ENCODE measurements around the gene RBBP8.

GRCh38 chr18:22980394-22980793 is 47.3 kb downstream of the RBBP8 start:
- TF ChIP-seq POLR2A (IDR thresholded peaks at IDR 0.05; ENCODE audit: low read depth, low read length) (no peak), POLR2AphosphoS5 (IDR thresholded peaks at IDR 0.05; ENCODE audit: low read depth, low read length) (no peak), SPI1 (IDR thresholded peaks at IDR 0.05; ENCODE audit: low read depth, low read length) (no peak), POU2F2 (IDR thresholded peaks at IDR 0.05; ENCODE audit: low read depth, low read length) (no peak), TAF1 (IDR thresholded peaks at IDR 0.05; ENCODE audit: low read depth, low read length) (no peak), PAX5 (IDR thresholded peaks at IDR 0.05; ENCODE audit: insufficient read depth, low read length, severe bottlenecking) (no peak)
